AG04449 (cell line): ENCODE results near the gene LARP4.
A peak's percentile ranks its signal among the peaks of the same experiment; 100 is the strongest.

Source experiments
- CTCF ChIA-PET: fragments of 350-600 bp; formaldehyde crosslinking; extraction: SDS; loops from one replicate; lab custom pipeline; 2021; ENCODE audit warnings: antibody characterized with exemption; lab: Yijun Ruan, JAX
- POLR2A ChIA-PET: fragments of 400-600, 350-600 bp; formaldehyde crosslinking; extraction: SDS; loops from one replicate; lab custom pipeline; 2020; ENCODE audit warnings: antibody characterized with exemption, inconsistent platforms; lab: Yijun Ruan, JAX
- DNase-seq: peaks from one replicate; pipeline ENCODE4 v3.0.0-alpha.2; 2010; ENCODE audit warnings: low read depth, low spot score
- H3K4me3 ChIP-seq: 2 replicates; pipeline ENCODE4 v1.5.1; 2011; ENCODE audit warnings: low read depth, mild to moderate bottlenecking, control low read depth, low read length
- TF ChIP-seq, protein P1 (sequence below): IDR thresholded peaks from one replicate; pipeline ENCODE4 v1.5.1; 2011; ENCODE audit warnings: mild to moderate bottlenecking, moderate library complexity, low read length, control low read depth, inconsistent platforms; ENCODE audit not compliant: insufficient read depth; ENCODE audit errors: missing control alignments

LARP4 gene

DNA sequence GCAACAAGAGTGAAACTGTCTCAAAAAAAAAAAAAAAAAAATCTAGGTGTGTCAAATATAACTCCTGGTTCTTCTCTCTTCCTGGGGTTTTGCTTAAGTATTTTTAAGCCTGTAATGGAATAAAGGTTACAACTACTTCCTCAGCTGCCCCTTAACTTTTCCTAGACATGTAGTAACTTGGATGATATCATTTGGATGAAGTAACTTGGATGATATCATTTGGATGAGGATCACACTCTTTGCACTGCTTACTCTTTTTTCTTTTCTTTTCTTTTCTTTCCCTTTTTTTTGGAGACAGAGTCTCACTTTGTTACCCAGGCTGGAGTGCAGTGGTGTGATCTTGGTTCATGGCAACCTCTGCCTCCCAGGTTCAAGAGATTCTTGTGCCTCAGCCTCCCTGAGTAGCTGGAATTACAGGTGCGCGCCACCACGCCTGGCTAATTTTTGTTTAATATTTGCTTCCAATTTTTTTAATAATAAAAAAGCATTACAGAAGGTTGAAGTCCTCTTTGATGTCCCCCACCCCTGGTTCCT, 3.5 kb upstream of the LARP4 start:
- POLR2A ChIA-PET, result interaction anchor here (0.6 kb wide), 1 partner anchor 188 kb away, joined by 3 read pairs; no protein-coding TSS in a partner anchor
- TF ChIP-seq, protein P1, sequence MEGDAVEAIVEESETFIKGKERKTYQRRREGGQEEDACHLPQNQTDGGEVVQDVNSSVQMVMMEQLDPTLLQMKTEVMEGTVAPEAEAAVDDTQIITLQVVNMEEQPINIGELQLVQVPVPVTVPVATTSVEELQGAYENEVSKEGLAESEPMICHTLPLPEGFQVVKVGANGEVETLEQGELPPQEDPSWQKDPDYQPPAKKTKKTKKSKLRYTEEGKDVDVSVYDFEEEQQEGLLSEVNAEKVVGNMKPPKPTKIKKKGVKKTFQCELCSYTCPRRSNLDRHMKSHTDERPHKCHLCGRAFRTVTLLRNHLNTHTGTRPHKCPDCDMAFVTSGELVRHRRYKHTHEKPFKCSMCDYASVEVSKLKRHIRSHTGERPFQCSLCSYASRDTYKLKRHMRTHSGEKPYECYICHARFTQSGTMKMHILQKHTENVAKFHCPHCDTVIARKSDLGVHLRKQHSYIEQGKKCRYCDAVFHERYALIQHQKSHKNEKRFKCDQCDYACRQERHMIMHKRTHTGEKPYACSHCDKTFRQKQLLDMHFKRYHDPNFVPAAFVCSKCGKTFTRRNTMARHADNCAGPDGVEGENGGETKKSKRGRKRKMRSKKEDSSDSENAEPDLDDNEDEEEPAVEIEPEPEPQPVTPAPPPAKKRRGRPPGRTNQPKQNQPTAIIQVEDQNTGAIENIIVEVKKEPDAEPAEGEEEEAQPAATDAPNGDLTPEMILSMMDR, result no peak
- no peak overlapping the region for H3K4me3 ChIP-seq
- CTCF ChIA-PET, result interaction anchor here (0.5 to 1.0 kb wide), 4 partner anchors 144 to 387 kb away, joined by 3 read pairs; partner anchors contain the start of gene COX14
- no peak for DNase-seq

DNA sequence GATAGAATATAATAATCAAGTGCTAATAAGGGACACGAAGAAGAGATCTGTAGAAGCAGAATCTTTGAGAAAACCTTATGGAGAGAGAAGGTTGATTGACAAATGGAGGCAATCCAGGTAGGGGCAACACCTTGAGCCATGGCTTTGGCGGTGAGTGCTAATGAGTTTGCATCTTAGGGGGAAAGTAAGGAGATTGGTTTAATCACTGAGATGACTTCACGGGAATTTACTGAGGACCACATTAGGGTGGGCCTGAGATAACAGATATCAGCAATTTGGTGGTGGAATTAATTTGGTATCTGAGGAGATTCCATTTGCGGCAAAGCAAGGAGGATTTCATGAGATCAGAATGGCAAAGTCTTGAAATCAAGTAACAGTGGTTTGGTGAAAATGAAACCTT, 1.8 kb upstream of the LARP4 start:
- TF ChIP-seq, protein P1, result no peak
- no peak overlapping the region for H3K4me3 ChIP-seq
- ChIA-PET POLR2A (no interaction called here), CTCF (no interaction called here)
- DNase-seq, result no peak

DNA sequence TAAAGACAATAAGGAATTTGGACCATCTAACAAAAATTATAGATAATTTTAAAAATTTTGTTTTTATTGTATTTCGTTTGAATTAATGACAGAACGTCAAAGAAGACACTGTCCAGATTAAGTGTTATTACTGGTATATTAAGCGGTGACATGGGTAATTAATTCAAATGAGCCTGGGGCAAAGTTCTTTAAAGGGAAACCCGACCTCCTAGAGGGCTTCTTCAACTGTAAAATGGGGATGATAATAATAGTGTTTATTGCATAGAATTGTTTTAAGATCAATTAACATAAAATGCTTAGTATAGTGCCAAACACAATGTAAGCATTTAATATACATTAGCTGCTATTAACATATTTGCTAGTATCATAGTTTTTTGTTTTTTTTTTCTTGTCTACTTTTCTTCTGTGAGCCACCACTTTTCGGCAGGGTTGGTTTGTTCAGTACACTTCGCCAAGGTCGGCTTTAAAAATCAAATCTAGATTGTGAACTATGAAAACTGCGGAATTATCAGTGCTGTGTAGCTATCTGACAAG, 514 bp upstream of the LARP4 start:
- ChIA-PET POLR2A (no interaction called here), CTCF (interaction anchor here (1.1 kb wide), 1 partner anchor 11 kb away, joined by 4 read pairs; no protein-coding TSS in a partner anchor)
- peak overlapping the region; percentile 91 for H3K4me3 ChIP-seq
- TF ChIP-seq, protein P1, result no peak
- no peak for DNase-seq

DNA sequence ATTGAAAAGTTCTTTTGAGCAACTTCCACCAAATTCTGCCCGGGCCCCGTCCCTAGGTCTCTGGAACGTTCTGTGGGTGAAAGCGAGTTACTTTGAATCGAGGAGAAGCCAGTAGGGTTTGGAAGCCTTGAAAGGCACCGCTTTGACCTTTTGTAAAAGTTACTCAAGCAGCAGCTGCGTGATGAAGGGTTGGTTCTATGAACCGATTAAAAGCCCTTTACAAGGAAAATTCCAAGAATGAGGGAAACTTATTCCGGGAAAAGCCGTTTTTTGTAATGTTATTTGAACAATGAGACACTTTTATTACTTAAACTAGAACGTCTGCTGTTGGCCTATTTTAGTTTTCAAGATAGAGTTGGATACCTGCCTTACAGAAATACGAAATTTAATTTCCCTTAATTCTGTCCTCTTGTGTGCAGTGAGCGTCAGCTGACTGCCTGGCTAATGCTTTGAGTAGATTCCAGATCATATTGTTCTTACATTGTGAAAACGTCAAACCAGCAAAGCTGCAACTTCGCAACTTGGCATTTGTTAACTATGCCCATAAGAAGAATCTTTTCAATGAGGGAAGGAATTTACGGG, 906 bp downstream of the LARP4 start:
- DNase-seq, result no peak
- TF ChIP-seq, protein P1, result no peak
- ChIA-PET POLR2A (interaction anchor here (1.5 kb wide), 1 partner anchor 11 kb away, joined by 3 read pairs; no protein-coding TSS in a partner anchor), CTCF (interaction anchor here (0.9 kb wide), 2 partner anchors 291 to 327 kb away, joined by 3 read pairs; no protein-coding TSS in a partner anchor)
- H3K4me3 ChIP-seq, result peak overlapping the region; percentile 91

DNA sequence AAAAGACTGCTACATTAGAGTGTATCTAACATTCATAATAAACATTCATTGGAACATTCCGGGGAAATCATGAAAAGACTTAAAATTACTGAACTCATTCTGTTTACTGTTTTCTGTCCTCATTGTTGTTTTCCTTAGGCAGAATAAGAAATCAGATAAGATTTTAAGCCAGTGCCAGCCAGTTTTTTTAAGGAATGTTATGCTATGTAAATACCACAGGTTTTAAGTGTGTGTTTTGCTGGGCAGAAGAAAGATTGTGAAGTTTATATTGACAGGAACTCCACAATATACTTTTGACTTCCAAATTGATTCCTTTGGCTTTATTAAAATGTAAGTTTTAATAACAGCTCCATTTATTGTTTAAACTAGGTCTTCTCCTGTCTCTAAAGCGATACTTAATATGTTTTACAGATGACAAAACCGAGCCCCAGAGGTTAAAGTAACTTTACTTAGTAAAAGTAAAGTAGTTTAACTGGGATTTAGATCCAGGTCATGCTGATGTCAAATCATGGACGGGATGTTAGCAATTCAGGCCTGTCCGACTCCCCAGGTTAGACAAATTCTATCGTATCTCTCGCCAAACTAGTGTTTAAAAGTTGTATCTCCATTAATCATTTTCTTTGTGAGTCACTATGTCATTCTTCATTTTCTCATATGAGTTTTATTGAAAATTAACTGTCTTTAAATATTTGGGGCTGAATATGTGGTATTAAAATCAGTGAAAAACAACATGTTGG, 1.7 kb downstream of the LARP4 start:
- no peak for DNase-seq
- H3K4me3 ChIP-seq, result peak overlapping the region; percentile 91
- ChIA-PET POLR2A (interaction anchor here (0.7 kb wide), 1 partner anchor 218 kb away, joined by 3 read pairs; no protein-coding TSS in a partner anchor), CTCF (interaction anchor here (0.9 to 1.0 kb wide), 3 partner anchors 16 to 328 kb away, joined by 3 read pairs; no protein-coding TSS in a partner anchor)
- TF ChIP-seq, protein P1, result no peak
